GM18951 (cell line): ENCODE measurements around the gene KRTAP1-5.
"Not testable (repeated sequence)": the region's sequence is repeated elsewhere in the genome, so short reads cannot be mapped to it uniquely, and the experiment has no call there.

ENCODE experiments used
- POLR2A ChIP-seq: IDR thresholded peaks from 4 replicates; pipeline ENCODE4 v1.6.1; 2011; ENCODE audit warnings: mild to moderate bottlenecking; ENCODE audit not compliant: insufficient read length, insufficient read depth; ENCODE audit errors: extremely low read depth
- in situ Hi-C: fragments of 300-500 bp; cut with MboI; formaldehyde crosslinking; loops from one replicate; pipeline ENCODE4 v1.12.0; 2022; ENCODE audit warnings: low sequenced_read_pairs, mixed read lengths, inconsistent platforms; ENCODE audit not compliant: unreplicated experiment

The KRTAP1-5 gene, protein sequence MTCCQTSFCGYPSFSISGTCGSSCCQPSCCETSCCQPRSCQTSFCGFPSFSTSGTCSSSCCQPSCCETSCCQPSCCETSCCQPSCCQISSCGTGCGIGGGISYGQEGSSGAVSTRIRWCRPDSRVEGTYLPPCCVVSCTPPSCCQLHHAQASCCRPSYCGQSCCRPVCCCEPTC

DNA sequence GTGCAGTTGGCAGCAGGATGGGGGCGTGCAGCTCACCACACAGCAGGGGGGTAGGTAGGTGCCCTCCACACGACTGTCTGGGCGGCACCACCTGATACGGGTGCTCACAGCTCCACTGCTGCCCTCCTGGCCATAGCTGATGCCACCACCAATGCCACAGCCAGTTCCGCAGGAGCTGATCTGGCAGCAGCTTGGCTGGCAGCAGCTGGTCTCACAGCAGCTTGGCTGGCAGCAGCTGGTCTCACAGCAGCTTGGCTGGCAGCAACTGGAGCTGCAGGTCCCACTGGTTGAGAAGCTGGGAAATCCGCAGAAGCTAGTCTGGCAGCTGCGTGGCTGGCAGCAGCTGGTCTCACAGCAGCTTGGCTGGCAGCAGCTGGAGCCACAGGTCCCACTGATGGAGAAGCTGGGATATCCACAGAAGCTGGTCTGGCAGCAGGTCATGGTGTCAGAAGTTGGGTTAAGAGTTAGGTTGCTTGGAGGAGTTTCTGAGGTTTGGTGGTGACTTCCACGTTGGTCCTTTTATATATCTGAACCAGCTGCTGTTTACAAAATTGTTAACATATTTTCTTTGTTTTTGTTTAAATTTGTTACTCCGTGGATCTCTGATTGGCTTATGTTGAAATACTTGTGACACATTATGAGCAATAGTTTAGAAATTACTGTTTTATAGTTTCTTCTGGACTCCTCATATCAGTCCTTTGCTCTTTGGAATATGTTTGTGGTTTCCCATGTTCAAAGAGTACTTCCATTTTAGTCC lies at the start of gene KRTAP1-5:
Gene KRTAP1-5 (minus strand): TSS at position 494 of the 757 bp plus-strand sequence. CDS start 53 bp downstream, at position 441.
- no peak for TF ChIP-seq POLR2A
- in situ Hi-C loops: no loop called here

DNA sequence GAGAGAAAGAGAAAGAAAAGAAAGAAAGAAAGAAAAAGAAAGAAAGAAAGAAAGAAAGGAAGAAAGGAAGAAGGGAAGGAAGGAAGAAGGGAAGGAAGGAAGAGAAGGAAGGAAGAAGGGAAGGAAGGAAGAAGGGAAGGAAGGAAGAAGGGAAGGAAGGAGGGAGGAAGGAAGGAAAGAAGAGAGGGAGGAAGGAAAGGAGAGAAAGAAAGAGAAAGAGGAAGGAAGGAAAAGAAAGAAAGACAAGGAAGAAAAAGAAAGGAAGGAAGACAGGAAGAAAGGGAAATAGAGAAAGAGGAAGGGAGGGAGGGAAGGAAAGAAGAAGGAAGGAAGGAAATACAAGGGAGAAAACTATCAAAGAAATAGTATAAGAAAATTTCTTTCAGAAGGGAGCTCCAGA lies 49.8 kb upstream of the KRTAP1-5 start:
- in situ Hi-C loops: no loop called here
- TF ChIP-seq POLR2A: no peak

DNA sequence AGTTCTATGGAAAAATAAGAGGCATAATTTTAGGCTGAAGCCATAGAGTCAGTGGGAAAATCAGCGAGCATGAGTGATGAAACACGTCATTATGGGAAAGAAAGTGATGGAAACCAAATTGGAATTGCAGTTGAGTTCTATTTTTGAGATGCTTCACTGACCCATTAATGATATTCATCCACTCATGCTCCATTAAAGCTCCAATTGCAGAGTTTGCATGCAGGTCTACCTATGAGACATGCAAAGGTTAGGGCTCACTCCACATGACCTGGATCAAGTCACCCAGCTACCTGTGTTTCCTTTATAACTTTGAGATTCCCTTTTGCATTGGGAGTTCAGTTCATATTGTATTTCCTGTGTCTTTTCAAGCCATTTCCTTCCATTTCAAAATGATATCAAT lies 46.7 kb upstream of the KRTAP1-5 start:
- TF ChIP-seq POLR2A: no peak
- in situ Hi-C loops: no loop called here

DNA sequence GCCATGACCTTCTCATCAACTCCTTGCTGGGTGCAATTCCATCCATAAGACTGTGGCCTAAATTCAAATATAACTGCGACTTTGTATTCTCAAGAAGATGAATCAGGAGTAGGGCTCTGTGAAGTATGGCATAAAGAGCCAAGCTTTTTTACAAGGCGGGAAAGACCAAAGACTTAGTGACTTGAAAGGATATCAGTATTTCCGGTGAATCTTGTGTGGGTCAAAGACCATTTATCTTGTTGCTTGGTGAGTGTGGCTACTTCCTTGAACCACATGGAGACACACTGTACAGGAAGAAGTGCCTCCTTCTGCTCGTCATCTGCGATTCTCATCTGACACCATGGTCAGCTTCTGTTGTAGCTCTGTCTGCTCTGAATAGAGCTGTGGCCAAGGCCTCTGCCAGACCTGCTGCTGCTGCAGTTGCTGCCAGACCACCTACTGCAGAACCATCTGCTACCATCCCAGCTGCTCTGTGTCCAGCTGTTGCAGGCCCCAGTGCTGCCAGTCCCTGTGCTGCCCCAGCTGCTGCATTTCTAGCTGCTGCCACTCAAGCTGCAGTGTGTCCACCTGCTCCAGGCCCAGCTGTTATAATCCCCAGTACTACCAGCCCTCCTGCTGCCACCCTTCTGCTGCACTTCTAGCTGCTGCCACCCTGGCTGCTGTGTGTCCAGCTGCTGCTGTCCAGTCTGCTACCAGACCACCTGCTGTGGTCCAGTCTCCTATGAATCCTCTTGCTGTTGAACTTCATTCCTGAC lies 44.8 kb upstream of the KRTAP1-5 start:
- in situ Hi-C loops: no loop called here
- TF ChIP-seq POLR2A: no peak

DNA sequence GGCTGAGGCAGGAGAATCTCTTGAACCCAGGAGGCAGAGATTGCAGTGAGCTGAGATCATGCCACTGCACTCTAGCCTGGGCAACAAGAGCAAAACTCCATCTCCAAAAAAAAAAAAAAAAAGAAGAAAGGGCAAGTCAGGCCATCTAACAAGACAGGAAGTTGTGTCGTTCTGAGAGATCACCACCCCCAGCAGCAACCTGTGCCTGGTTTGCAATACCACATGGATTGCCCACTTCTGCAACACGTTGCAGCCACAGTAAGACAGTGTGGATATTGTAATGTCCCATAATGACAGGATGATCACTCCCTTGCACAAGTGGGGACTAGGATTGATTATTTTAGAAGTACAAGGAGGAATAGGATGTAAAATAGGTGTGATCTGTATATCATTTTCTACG lies 42.0 kb upstream of the KRTAP1-5 start:
- TF ChIP-seq POLR2A: no peak
- in situ Hi-C loops: no loop called here

DNA sequence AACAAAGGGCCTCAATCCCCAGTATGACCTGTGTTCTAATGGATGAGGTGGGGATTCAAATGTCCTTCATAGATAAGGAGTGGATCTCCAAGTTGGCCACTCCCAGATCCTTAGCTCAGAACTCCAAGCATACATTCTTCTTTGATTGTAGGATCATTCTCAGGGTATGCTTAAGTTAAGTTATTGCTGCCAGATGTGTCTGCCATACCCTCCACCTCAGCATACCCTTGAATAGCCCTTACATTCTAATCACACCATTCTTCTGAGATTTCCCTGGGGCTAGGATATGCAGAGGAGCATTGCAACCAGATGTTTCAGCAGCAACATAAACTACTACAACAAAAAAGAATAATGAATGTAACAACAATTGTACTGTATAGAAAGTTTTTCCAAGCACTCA lies 40.3 kb upstream of the KRTAP1-5 start:
- no peak for TF ChIP-seq POLR2A
- in situ Hi-C loops: no loop called here

DNA sequence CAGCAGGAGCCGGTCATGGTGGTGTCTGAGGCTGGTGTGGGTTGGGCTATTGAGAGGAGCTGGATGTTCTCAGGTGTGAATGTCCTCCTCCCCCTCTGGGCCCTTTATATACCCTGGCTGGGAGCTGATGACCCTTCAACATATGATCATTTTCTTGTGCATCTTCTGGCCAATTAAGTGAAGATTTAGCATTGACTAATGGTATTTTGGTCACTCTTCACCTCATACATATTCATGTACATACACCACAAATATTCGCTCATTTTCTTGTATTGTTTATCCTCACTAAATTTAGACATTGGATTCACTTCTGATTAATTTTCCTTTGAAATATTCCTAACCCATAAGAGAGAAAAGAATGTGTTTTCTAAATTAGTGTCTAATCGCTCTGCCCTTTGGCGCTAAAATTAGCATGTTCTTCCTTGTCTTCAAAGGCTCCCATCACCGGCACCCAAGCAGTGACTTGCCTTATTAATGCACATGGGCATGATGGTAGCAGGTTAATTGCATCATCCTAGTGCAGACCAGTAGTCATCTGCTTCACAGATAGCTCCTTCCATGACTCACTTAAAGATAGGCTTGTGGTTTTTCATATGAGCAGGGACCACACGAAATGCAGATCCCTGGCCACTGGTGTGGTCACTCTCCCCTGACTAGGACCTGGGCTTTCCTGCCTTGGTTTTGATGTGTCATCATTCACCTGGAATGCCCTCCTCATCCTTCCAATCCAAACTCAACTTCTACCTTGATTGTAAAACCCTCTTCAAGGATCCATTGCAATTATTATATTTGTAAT lies 39.0 kb upstream of the KRTAP1-5 start, which contains the start of gene KRTAP2-4:
Gene KRTAP2-4 (minus strand): TSS at position 51 of the 796 bp plus-strand sequence. CDS start 34 bp downstream, at position 17.
- TF ChIP-seq POLR2A: no peak
- in situ Hi-C loops: no loop called here

DNA sequence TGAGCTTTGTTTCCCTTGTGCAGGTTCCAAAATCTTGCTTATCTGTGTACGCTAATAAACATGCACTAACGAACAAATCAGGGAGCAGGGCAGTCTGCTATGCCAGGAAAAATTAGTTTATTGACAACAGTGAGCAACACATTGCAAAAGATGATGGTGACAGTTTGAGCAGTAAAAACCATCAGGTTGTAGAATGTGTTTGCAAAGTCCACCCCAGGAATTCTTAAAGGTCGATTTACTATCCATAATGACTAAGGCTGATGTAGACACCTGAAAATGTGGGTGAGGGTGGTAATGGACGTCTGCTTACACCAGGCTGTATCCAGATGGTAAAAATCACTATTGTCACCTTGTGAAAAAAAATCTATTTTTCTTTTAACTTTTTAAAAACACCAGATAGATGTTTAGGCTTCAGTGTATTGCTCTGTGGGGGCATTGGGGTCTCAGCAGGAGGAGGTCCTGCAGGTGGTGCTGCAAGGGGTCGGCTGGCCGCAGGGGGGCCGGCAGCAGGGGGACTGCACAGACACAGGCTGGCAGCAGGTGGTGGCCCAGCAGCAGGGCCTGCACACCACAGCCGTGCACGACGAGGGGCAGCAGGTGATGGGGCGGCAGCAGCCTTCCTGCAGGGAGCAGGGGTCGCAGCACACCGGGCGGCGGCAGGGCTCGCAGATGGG lies 38.1 kb upstream of the KRTAP1-5 start:
- in situ Hi-C loops: not testable (repeated sequence)

DNA sequence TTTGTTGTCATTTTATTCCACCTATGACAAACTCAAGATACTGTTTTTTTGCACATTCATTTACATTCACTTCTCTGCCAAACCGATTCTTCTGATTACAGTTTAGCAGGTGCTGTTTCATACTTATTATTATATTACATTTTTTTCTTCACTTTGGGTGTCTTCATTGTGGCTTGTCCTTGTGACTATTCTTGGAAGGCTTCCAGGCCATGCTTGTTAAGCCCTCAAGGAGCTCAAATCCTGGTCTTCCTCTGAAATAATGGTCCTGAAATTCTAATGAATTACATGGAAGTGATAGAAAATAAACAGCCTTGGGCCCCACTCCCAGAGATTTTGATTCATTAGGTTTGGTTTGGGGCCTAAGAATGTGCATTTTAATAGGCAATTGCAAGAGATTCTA lies 37.3 kb upstream of the KRTAP1-5 start:
- TF ChIP-seq POLR2A: no peak
- in situ Hi-C loops: no loop called here

DNA sequence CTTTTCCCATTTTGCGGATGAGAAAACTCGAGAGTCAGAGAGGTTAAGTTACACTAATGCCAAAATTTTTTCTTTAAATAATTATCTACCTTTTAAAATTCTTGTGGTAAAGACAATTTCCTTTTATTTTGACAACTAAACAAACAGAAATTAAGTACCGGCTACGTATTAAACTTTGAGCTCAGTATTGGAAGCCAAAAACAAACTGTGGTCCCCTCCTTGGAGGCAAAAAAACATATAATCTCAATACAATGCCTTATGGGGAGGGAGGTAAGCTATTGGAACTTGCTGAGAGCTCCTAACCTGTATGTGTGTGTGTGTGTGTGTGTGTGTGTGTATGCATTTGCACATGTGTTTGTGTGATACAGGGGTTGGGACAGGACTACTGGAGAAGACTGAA lies 36.4 kb upstream of the KRTAP1-5 start:
- in situ Hi-C loops: no loop called here
- no peak for TF ChIP-seq POLR2A

DNA sequence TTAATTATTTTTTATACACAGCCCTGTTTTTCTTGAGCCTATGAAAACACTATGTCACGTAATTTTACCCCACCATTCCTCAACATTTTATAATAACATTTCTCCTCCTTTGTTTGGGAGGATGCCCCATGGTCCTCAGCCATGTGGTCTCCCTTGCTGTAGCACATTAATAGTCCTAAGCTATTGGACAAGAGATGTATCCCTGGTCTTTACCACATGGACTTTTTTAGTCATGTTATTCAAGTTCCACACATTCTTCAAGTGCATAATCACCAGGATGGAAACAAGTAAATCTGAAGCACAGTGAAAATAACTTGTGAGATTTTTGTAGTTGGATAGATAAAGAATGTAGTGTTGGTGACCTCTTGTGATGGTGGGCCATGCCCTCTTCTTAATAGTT lies 35.0 kb upstream of the KRTAP1-5 start:
- in situ Hi-C loops: no loop called here
- TF ChIP-seq POLR2A: no peak

DNA sequence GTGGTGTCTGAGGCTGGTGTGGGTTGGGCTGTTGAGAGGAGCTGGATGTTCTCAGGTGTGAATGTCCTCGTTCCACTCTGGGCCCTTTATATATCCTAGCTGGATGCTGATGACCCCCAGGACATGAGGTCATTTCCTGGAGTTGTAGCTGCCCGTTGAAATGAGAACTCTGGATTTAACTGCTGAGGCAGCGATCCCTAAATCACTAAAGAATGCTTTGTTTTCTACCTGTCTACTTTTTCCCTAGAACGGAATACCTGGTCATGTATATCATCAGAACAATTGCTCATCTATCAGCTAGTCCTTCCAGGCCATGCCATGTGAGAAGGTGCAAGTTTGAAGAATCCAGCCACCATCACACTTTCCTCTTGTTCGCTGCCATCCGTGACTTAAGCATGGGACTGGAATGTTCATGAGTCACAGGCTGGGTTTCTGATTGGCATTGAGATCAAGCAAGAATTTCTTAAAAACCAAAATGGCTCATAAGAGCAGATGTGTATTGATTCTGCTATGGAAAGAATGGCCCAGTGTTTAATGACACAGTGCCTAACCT lies 33.1 kb upstream of the KRTAP1-5 start, which contains the start of gene KRTAP2-3:
Gene KRTAP2-3 (minus strand): TSS at position 63 of the 553 bp plus-strand sequence. CDS start 64 bp downstream, outside the sequence.
- in situ Hi-C loops: no loop called here
- no peak for TF ChIP-seq POLR2A

DNA sequence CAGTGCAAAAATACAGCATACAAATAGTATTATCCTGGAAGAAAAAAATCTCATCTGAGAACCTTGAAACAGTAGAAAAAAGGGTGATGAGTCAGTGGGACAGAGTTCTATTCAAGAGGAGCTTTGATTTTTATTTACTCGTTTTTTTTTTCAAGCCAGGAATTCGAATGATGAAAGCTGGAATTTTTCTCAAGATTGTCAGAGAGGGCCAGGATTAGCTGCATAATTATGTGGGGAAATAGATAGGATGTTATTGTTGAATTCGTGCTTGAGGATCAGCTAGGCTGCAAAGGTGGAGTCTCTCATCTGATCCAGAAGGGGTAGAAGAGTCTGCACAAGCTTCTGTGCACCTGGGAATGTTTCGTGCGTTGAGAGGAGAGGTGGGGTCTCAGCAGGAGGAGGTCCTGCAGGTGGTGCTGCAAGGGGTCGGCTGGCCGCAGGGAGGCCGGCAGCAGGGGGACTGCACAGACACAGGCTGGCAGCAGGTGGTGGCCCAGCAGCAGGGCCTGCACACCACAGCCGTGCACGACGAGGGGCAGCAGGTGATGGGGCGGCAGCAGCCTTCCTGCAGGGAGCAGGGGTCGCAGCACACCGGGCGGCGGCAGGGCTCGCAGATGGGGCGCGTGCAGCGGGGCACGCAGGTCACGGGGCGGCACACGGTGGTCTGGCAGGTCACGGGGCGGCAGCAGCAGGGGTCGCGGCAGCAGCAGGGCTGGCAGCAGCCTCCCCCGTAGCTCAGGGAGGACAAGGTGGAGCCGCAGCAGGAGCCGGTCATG lies 32.5 kb upstream of the KRTAP1-5 start:
- in situ Hi-C loops: not testable (repeated sequence)
